ENCODE data around the gene POLRMT. TPM values are rescaled to one million over a fixed set of nuclear protein-coding genes. Genes with fewer than 3 reads are reported as not detected.

Gene POLRMT
- total and polyA plus RNA-seq, 4 donors: 16.1 to 76.7 (median 38.4) TPM

GRCh38 chr19:594265-594870 lies 39.0 kb downstream of the POLRMT start:
- TF ChIP-seq CTCF (IDR thresholded peaks at IDR 0.05; ENCODE audit: control extremely low read depth, extremely low read depth): no peak
- peaks cover 0 to 9% (median 0%) of the 10 kb centered on the region in 5 donors for H3K4me1 ChIP-seq (ENCODE audit: control insufficient read depth in 5 of 5, insufficient read depth in 5 of 5, low read length in 5 of 5)
- H3K4me3 ChIP-seq: no peak overlapping the region
- H3K9ac ChIP-seq (ENCODE audit: insufficient read depth in 1 of 2, low read length in 2 of 2): no peak overlapping the region
- peaks cover 0 to 23% (median 17%) of the 10 kb centered on the region in 3 donors for H3K27me3 ChIP-seq (ENCODE audit: control insufficient read depth in 3 of 3, insufficient read depth in 3 of 3, low read length in 2 of 3)
- DNase-seq (no peak), ATAC-seq (ENCODE audit: insufficient read depth, low FRiP score) (no peak)
- 72 to 75% methylated on average over 24 of the region's 24 CpGs for WGBS, 2 donors
- H3K9me3 ChIP-seq (ENCODE audit: control insufficient read depth in 4 of 4, insufficient read depth in 3 of 4, low read length in 3 of 4): peaks cover 0 to 5% (median 0%) of the 10 kb centered on the region in 4 donors
- no peaks in the 10 kb centered on the region for H3K36me3 ChIP-seq (ENCODE audit: control insufficient read depth in 4 of 4, insufficient read depth in 4 of 4, low read length in 4 of 4)
- H3K27ac ChIP-seq (ENCODE audit: low read depth in 1 of 2, low read length in 1 of 2): no peak overlapping the region

- Histone ChIP-seq H3K4me3 (no peak overlapping the region), H3K27ac (ENCODE audit: low read depth in 1 of 2, low read length in 1 of 2) (no peak overlapping the region), H3K9ac (ENCODE audit: insufficient read depth in 1 of 2, low read length in 2 of 2) (no peak overlapping the region), H3K9me3 (ENCODE audit: control insufficient read depth in 4 of 4, insufficient read depth in 3 of 4, low read length in 3 of 4) (peaks cover 0 to 5% (median 0%) of the 10 kb centered on the region in 4 donors), H3K4me1 (ENCODE audit: control insufficient read depth in 5 of 5, insufficient read depth in 5 of 5, low read length in 5 of 5) (peaks cover 0 to 11% (median 0%) of the 10 kb centered on the region in 5 donors), H3K27me3 (ENCODE audit: control insufficient read depth in 3 of 3, insufficient read depth in 3 of 3, low read length in 2 of 3) (peaks cover 6 to 25% (median 23%) of the 10 kb centered on the region in 3 donors), H3K36me3 (ENCODE audit: control insufficient read depth in 4 of 4, insufficient read depth in 4 of 4, low read length in 4 of 4) (no peaks in the 10 kb centered on the region)
- DNase-seq (no peak), ATAC-seq (ENCODE audit: insufficient read depth, low FRiP score) (no peak)
- TF ChIP-seq CTCF (IDR thresholded peaks at IDR 0.05; ENCODE audit: control extremely low read depth, extremely low read depth): no peak
- 59 to 65% methylated on average over 9 of the region's 9 CpGs for WGBS, 2 donors
Observed at GRCh38 chr19:593505-593904, 39.8 kb downstream of the POLRMT start.

- no peak for TF ChIP-seq CTCF (IDR thresholded peaks at IDR 0.05; ENCODE audit: control extremely low read depth, extremely low read depth)
- H3K4me3 ChIP-seq: no peak overlapping the region
- H3K9me3 ChIP-seq (ENCODE audit: control insufficient read depth in 4 of 4, insufficient read depth in 3 of 4, low read length in 3 of 4): peaks cover 0 to 5% (median 0%) of the 10 kb centered on the region in 4 donors
- 82 to 83% methylated on average over 18 of the region's 18 CpGs for WGBS, 2 donors
- no peak for DNase-seq
- H3K4me1 ChIP-seq (ENCODE audit: control insufficient read depth in 5 of 5, insufficient read depth in 5 of 5, low read length in 5 of 5): peaks cover 0 to 14% (median 0%) of the 10 kb centered on the region in 5 donors
- H3K9ac ChIP-seq (ENCODE audit: insufficient read depth in 1 of 2, low read length in 2 of 2): no peak overlapping the region
- ATAC-seq (ENCODE audit: insufficient read depth, low FRiP score): no peak
- no peaks in the 10 kb centered on the region for H3K36me3 ChIP-seq (ENCODE audit: control insufficient read depth in 4 of 4, insufficient read depth in 4 of 4, low read length in 4 of 4)
- peaks cover 7 to 27% (median 23%) of the 10 kb centered on the region in 3 donors for H3K27me3 ChIP-seq (ENCODE audit: control insufficient read depth in 3 of 3, insufficient read depth in 3 of 3, low read length in 2 of 3)
- H3K27ac ChIP-seq (ENCODE audit: low read depth in 1 of 2, low read length in 1 of 2): no peak overlapping the region
Observed at GRCh38 chr19:593055-593454, 40.3 kb downstream of the POLRMT start.
